Fibroblast of mammary gland (primary cell): ENCODE measurements around the gene GBA2.

Source experiments
- DNase-seq: peaks from one replicate; pipeline ENCODE4 v3.0.0-alpha.2; 2010; ENCODE audit warnings: low read depth
- H3K4me3 ChIP-seq: 2 replicates; pipeline ENCODE4 v1.5.1; 2011; ENCODE audit warnings: low read depth, mild to moderate bottlenecking, low read length, moderate library complexity; ENCODE audit not compliant: control insufficient read depth
- CTCF ChIP-seq: conservative IDR thresholded peaks from 2 replicates; pipeline ENCODE4 v1.5.1; 2011; ENCODE audit warnings: low read depth, low read length, inconsistent platforms; ENCODE audit not compliant: control insufficient read depth, insufficient read depth

The GBA2 gene

GRCh38 chr9:35778496-35778895 is 29.5 kb upstream of the GBA2 start:
- no peak overlapping the region for H3K4me3 ChIP-seq
- TF ChIP-seq CTCF: no peak
- DNase-seq: no peak

GRCh38 chr9:35776018-35776417 is 27.0 kb upstream of the GBA2 start:
- TF ChIP-seq CTCF: no peak
- H3K4me3 ChIP-seq: no peak overlapping the region
- DNase-seq: no peak

GRCh38 chr9:35774907-35775635 is 26.0 kb upstream of the GBA2 start:
- TF ChIP-seq CTCF: no peak
- H3K4me3 ChIP-seq: no peak overlapping the region
- no peak for DNase-seq

- DNase-seq: no peak
- TF ChIP-seq CTCF: no peak
These were observed 22.9 kb upstream of the GBA2 start for GRCh38 chr9:35771943-35772342.

GRCh38 chr9:35771534-35771933 is 22.5 kb upstream of the GBA2 start:
- H3K4me3 ChIP-seq: no peak overlapping the region
- no peak for DNase-seq
- TF ChIP-seq CTCF: no peak

More at GRCh38 chr9:35771943-35772342, 22.9 kb upstream of the GBA2 start:
- no peak overlapping the region for H3K4me3 ChIP-seq

- H3K4me3 ChIP-seq: no peak overlapping the region
- DNase-seq: no peak
- TF ChIP-seq CTCF: no peak
These were observed 22.0 kb upstream of the GBA2 start for GRCh38 chr9:35771075-35771433.

GRCh38 chr9:35769763-35770162 is 20.7 kb upstream of the GBA2 start:
- no peak for TF ChIP-seq CTCF
- no peak for DNase-seq

More at GRCh38 chr9:35769763-35770162, 20.7 kb upstream of the GBA2 start:
- no peak overlapping the region for H3K4me3 ChIP-seq
